NCI-H146 treated with DMSO at 0.1 percent for 48 hours (cell line): Measurements from ENCODE around the gene PTPN6.
"Not testable (repeated sequence)": the region's sequence is repeated elsewhere in the genome, so short reads cannot be mapped to it uniquely, and the experiment has no call there.

Experiments
- DNase-seq: peaks from one replicate; lab custom pipeline; 2025; ENCODE audit not compliant: unreplicated experiment; lab: John Stamatoyannopoulos, UW

The PTPN6 gene

DNA sequence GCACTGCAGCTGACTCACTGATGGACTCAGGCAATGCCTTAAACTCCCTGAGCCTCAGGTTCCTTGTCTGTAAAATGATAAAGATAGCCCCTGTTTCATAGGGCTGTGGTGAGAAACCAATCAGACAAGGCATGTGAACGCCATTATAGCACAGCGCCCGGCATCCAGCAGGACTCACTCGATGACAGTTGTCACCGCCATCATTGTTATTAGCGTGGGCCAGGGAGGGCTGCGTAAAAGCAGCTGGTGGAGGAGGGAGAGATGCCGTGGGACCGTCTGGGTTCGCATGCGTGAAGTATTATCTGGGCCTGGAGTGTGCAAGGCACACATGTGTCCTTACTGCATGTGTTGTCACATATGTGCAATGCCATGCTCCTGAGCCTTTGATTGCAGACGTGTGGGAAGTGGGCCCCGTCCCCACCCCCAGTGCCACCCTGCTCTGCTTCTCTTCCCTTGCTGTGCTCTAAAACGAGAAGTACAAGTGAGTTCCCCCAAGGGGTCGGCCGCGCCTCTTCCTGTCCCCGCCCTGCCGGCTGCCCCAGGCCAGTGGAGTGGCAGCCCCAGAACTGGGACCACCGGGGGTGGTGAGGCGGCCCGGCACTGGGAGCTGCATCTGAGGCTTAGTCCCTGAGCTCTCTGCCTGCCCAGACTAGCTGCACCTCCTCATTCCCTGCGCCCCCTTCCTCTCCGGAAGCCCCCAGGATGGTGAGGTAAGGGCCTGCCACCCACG, at the start of gene PTPN6:
TSS of gene PTPN6 (plus strand) at position 546 of the 730 bp plus-strand sequence. CDS start at position 703, 157 bp downstream.
- DNase-seq, result no peak

DNA sequence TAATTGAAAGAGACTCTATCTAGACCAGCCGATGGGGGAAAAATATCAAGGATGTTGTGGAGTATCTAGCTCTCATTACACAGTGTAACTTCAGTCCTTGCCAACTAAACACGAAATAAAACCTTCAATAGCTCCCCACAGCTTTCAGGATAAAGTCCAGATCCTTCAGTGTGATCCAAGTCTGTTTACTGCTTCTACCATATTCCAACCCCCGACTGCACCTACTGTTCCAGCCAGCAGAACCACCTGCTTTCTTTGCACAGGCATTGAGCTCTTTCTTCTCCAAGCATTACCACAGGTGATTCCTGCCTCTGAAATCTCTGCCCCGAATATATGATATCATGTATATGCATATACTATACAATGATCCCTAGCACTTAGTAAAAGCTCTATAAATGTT, 48.7 kb upstream of the PTPN6 start:
- no peak for DNase-seq

DNA sequence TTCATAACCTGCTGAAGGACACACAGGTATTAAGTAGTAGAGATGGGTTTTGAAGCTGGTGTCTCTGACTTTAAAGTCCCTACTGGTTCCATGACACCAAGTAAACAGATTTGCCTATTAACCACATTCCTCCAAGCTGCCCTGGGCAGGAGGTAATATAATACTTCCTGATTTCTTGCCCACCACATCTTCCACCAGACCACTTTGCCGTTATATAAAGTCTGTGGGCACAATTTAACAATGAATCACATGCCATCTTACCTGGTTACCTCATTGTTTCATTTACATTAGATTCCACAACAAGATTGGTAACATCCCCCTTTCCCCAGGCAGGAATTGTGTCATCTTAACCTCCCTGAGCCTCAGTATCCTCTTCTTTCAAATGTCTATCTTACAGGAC, 47.4 kb upstream of the PTPN6 start:
- DNase-seq, result no peak

DNA sequence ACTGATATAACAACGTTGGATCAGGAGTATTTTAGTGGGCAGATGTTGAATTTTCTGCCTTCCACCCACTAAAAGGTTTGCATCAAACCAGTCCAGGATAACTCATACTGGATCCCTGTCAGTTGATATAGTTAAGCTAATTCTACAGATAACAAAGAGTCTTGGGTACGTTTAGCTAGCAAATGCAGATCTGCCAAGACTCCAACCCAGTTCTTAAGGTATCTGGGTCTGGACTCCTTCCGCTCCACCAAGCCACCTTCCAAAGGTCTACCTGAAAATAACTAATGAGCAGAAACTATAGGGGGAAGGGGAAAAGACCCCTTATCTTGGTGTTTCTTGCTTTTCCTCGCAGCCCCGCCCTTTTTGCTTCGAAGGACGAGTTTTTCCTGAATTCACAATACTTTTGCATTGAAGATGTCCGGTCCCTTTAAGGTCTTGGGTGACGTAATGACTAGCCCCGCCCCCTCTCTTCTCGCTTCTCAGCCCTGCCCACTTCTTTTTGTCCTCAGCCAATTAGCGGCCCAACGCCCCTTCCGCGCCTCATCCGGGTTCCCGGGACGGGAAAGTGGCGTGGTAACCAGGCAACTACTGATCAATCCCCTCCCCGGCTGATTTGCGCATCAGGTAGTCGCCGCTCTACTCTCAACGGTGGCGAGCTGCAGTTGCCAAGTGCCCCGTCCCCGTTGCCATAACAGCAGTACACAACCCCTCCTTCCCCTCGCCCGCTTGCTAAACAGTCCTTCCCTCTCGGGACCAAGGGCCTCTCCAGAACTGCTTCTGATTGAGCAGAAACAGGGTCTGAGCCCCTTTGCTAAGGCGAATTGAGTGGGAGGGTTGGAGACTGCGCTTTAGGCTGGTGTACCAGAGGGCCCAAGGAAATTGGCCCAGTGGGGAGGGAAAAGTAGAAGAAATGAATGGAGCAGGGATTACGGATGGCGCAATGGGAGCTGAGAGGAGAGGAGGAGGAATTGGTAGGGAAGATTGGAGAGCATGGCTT, 46.6 kb upstream of the PTPN6 start, which contains the start of gene LRRC23:
TSS of gene LRRC23 (plus strand) at position 543 of the 997 bp plus-strand sequence. CDS start 812 bp downstream, outside the sequence.
- DNase-seq, result peak; percentile 100

DNA sequence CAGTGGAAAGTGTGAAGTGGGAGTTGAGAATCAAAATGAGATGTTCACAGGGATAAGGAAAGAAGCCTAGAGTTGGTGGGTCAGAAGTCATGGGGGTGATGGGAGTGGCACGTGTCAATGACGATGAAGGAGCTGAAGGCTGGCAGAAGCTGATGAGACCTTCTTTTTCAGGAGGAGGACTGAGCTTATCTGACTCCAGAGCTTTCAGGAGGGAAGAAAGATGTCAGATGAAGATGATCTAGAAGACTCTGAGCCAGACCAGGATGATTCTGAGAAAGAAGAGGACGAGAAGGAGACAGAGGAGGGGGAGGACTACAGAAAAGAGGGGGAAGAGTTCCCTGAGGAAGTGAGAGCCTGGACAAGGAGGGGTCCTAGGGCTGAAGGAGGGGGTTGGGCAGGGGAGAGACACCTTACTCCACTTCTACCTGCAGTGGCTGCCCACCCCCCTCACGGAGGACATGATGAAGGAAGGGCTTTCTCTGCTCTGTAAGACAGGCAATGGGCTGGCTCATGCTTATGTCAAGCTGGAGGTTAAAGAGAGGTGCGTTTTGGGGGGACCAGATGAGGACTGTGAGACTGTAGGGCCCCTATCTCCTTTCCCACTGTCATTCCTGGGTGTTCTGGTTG, 45.6 kb upstream of the PTPN6 start:
- DNase-seq, result no peak

DNA sequence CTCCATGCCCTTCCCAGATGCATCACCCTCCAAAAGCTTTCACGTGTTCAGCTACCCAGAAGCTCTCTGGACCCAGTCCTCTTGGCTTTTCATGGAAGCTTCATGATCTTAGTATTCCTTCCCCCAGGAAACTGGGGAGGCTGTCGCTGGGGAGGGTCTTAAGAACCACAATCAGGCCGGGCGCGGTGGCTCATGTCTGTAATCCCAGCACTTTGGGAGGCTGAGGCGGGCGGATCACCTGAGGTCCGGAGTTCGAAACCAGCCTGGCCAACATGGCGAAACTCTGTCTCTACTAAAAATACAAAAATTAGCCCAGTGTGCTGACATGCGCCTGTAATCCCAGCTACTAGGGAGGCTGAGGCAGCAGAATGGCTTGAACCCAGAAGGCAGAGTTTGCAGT, 43.0 kb upstream of the PTPN6 start:
- not testable (repeated sequence) for DNase-seq

DNA sequence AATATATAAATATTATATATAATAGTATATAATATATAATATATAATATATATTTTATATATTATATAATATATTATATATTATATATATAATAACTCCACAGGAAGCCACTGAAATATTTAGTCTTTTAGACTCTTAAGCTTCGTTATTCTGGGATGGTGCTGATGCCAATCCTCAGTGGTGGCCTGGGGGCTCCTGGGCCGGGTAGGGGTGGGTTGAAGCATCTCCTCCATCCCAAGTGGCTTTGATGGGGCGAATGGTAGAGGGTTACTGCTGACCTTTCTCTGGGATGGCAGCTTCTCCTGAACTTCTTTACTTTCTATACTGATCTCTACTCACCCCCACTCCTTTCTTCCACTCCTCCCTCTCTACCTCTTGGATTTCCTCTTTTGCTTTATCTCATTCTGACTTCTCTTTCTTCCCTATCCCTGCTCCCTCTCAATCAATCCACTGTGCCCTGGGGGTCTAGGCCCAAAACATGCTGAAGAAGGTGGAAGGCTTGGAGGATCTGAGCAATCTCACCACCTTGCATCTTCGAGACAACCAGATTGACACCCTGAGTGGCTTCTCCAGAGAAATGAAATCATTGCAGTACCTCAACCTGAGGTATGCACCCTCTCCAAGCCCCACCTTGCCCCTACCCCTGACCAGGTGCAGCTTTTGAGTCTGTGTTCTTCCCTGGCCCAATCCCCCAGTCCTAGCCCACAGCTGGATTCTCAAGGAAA, 41.6 kb upstream of the PTPN6 start:
- no peak for DNase-seq

DNA sequence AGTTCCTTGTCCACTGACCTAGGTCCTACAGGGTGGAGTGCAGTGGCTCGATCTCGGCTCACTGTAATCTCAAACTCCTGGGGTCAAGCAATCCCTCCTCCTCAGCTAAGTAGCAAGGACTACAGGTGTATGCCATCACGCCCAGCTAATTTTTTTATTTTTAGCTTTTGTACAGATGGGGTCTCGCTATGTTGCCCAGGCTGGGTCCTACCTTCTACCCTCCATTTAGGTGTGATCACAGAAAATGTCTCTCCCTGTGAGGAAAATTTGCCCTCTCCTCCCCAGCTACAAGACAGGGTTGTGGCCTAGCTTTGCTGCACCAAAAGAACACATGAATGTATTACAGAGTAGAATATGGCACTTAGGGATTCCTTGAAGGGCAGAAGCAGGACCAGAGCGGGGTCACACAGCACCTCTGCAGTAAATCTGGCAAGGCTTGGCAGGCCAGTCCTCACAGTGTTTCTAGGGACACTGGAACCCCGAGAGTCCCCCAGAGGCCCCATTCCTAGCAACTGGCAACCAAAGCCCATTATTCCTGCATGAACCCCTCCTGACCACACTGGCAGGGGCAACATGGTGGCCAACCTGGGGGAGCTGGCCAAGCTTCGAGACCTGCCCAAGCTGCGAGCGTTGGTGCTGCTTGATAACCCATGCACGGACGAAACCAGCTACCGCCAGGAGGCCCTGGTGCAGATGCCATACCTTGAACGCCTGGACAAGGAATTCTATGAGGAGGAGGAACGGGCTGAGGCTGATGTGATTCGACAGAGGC, 38.8 kb upstream of the PTPN6 start:
- no peak for DNase-seq

DNA sequence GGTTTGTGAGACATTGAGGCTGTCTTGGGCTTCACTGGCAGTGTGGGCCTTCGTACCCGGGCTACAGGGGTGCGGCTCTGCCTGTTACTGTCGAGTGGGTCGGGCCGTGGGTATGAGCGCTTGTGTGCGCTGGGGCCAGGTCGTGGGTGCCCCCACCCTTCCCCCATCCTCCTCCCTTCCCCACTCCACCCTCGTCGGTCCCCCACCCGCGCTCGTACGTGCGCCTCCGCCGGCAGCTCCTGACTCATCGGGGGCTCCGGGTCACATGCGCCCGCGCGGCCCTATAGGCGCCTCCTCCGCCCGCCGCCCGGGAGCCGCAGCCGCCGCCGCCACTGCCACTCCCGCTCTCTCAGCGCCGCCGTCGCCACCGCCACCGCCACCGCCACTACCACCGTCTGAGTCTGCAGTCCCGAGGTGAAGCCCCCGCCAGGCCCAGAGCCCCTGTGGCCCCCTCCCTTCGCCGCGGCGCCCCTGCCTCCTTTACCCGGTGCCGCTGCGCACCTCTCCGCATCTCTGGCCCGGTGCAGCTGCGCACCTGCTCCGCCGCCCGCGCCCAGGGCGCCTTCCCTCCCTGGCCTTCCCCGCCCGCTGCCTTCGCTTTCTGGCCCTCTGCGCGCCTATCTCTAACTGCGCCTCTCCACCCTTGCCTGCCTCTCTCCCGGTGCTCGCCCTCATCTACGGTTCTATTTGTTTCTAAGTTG, 36.8 kb upstream of the PTPN6 start, which contains the start of gene ENO2:
TSS of gene ENO2 (plus strand) at position 335 of the 701 bp plus-strand sequence. CDS start 1,253 bp downstream, outside the sequence.
- peak; percentile 74 for DNase-seq

DNA sequence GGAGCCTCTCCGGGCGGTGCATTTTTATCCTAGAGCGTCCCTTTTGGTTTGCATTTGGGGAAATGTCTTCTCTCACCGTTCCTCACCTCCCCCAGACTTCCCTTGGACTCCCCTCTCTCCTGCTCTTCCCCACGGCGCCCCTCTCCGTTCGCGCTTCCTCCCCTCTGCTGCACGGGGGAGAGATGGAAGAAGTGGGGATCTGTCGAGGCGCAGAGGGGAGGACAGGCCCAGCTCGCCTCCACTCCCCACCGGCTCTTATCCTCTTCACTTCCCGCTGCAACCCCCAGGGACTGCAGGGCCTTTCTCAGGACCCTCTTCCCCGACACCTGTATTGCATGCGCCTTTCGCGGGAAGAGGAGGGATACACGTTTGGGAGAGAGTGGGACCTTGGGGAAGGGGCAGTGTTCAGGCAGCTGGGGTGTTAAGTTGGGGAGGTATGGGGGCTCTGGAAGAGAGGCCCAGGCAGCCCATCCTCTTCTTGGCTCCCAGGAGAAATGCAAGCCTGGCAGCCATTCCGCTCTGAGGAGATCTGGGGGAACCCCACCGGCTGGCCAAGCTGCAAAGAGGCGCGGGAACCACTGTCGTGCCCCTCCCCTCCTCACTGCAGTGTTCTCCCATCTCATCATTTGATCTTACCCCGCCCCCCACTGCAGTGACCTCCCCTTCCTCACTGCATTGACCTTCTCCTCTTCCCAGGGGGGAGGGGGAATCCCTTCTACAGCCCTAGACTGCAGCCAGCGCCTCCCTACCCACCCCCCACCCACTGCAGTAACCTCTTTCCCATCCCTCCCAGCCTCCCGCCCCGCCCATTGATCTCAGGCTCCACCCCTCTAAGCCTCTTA, 36.0 kb upstream of the PTPN6 start:
- DNase-seq, result no peak

DNA sequence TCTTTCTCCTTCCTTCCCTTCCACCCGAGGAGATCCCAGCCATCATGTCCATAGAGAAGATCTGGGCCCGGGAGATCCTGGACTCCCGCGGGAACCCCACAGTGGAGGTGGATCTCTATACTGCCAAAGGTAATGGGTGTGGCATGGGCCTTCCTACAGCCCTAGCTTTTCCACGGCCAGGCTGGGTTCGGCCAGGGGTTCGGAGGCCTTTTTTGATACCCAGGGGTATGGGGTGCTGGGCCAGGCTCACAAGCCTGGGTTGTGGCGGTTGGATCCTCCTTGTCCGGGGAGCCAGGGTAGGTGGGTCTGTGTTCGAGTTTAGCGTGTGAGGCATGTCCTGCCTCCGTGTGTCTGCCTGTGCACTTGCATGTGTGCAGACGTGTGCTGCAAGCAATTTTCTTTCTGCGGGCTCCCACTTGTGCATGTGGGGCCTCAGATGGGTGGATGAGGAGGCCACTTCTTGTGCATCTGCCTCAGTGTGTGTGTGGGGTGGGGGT, 35.3 kb upstream of the PTPN6 start:
- no peak for DNase-seq

DNA sequence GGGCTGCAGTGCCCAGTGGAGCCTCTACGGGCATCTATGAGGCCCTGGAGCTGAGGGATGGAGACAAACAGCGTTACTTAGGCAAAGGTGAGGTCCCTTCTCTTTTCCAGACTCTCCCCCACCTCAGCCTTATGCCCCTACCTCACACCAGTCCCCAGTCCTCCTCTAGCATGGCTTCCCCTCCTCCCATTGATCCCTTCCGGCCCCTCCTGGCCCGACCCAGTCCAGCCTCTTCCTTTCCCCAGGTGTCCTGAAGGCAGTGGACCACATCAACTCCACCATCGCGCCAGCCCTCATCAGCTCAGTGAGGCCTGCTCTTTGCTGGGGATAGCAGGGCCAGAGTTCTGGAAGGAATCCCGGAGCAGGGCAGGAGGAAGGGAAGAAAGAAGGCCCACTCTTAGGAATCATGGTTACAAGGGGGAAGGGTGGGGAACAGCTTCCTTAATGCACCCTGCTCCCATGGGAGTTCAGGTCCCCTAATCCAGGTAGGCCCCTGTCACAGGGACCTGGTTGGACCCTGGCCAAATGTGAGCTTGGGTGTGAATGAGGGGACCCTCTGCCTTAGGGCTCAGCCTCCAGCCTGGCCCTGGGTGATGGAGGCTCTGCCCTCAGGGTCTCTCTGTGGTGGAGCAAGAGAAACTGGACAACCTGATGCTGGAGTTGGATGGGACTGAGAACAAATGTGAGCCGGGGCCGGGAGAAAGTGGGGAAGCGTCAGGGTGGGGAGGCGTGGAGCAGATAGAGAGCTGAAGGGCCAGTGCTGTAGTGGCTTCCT, 34.5 kb upstream of the PTPN6 start:
- DNase-seq, result no peak

DNA sequence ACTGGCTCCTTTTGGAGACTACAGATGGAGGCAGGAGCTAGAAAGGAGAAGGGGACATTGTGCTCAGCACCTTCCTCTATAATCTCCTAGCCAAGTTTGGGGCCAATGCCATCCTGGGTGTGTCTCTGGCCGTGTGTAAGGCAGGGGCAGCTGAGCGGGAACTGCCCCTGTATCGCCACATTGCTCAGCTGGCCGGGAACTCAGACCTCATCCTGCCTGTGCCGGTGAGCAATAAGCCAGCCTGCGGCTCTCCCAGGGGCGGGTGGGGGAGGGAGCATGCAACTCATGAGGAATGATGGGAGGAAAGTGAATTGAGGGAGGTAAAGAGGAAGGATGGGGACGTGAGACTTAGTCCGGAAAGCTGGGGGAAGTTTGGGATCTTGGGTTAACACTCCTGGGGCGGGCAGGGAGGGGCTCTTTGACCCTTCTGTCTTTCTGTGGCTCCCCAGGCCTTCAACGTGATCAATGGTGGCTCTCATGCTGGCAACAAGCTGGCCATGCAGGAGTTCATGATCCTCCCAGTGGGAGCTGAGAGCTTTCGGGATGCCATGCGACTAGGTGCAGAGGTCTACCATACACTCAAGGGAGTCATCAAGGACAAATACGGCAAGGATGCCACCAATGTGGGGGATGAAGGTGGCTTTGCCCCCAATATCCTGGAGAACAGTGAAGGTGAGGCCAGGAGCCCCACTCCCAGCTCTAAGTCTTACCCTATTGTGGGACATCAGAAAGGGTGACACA, 33.5 kb upstream of the PTPN6 start:
- no peak for DNase-seq

DNA sequence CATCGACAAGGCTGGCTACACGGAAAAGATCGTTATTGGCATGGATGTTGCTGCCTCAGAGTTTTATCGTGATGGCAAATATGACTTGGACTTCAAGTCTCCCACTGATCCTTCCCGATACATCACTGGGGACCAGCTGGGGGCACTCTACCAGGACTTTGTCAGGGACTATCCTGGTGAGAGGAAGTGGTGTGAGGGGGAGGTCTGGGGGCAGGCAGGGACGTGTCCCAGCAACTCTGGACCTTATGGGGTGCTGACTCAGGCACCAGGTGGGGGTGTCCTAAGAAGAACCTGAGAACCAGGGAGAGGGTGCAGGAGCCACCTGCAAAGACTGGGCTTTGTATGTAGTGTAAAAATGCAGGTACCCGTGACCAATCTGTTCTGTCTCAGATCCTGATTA, 31.6 kb upstream of the PTPN6 start:
- no peak for DNase-seq

DNA sequence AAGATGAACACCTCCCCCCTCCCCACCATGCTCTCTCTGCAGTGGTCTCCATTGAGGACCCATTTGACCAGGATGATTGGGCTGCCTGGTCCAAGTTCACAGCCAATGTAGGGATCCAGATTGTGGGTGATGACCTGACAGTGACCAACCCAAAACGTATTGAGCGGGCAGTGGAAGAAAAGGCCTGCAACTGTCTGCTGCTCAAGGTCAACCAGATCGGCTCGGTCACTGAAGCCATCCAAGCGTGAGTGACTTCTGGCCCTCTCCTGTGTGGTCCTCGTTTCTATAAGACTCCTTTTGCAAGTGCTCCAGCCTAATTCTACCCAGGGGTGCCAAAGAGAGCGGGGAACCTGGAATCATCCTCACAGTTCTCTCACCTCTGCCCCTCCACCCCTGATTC, 29.6 kb upstream of the PTPN6 start:
- DNase-seq, result no peak

DNA sequence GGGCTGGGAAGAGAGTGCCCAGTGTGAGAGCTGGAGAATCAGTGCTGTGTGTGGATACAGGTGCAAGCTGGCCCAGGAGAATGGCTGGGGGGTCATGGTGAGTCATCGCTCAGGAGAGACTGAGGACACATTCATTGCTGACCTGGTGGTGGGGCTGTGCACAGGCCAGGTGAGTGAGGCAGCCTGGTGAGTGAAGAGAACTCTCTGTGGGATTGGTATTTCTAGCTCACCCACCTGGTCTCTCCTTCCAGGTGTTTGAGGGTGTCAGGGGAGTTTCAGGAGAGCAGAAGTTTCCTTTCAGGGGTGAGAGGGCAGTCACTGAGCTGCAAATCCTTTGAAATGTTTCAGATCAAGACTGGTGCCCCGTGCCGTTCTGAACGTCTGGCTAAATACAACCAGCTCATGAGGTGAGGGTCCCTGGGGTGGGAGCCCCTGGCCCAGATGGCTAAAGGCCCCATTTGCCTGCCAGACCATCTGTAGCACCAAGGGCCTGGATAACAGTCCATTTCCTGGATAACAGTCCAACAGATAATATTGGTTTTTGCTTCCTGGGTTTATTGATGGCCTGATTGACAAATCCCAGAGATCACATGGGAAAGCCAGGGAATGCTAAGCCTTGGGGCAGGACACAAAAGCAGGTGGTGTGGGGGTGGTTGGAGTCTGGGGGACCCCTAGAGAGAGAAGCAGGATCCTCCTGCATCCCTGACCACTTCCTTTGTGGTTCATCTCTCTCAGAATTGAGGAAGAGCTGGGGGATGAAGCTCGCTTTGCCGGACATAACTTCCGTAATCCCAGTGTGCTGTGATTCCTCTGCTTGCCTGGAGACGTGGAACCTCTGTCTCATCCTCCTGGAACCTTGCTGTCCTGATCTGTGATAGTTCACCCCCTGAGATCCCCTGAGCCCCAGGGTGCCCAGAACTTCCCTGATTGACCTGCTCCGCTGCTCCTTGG, 28.9 kb upstream of the PTPN6 start:
- DNase-seq, result no peak
